GM21619 (cell line): ENCODE data around the gene SLC24A4.

Source experiments
- ATAC-seq: cut with Tn5 transposase; IDR thresholded peaks from one replicate; pipeline ENCODE4 v1.9.1; 2021; ENCODE audit not compliant: unreplicated experiment

The SLC24A4 gene

GRCh38 chr14:92538412-92538985, 215.5 kb downstream of the SLC24A4 start:
- peak; percentile 86 for ATAC-seq

GRCh38 chr14:92539419-92539818, 216.5 kb downstream of the SLC24A4 start:
- ATAC-seq: no peak

- no peak for ATAC-seq
Observed at GRCh38 chr14:92539875-92540274, 216.9 kb downstream of the SLC24A4 start.

GRCh38 chr14:92540472-92541048, 217.6 kb downstream of the SLC24A4 start:
- no peak for ATAC-seq

GRCh38 chr14:92542766-92543554, 220.0 kb downstream of the SLC24A4 start:
- no peak for ATAC-seq

GRCh38 chr14:92544051-92544720, 221.2 kb downstream of the SLC24A4 start:
- no peak for ATAC-seq

- ATAC-seq: no peak
Observed at GRCh38 chr14:92546347-92547053, 223.5 kb downstream of the SLC24A4 start.

GRCh38 chr14:92549105-92549858, 226.3 kb downstream of the SLC24A4 start:
- ATAC-seq: no peak

GRCh38 chr14:92549859-92550230, 226.9 kb downstream of the SLC24A4 start:
- ATAC-seq: no peak
